GM12878 (cell line): ENCODE results near the gene TRPM3. TPM values are rescaled to one million over a fixed set of nuclear protein-coding genes. Genes with fewer than 3 reads are reported as not detected.

Source experiments
- ATAC-seq: fragments of 200-7000 bp; cut with Tn5 transposase; 3 replicates; pipeline ENCODE4 v1.9.1; 2020; ENCODE audit warnings: mild to moderate bottlenecking, moderate library complexity
- BruUV-seq: library from RNA; stranded (reverse); fragments of 400-500 nt; replicated peaks from 2 replicates; lab custom pipeline; 2021; lab: Mats Ljungman, UMichigan
- CTCF ChIA-PET: fragments of 300-600 bp; sonication (Branson Sonifier 250); formaldehyde crosslinking; extraction: SDS; loops from one replicate; lab custom pipeline; 2021; ENCODE audit warnings: inconsistent platforms; lab: Yijun Ruan, JAX
- POLR2A ChIA-PET: fragments of 350-600 bp; formaldehyde crosslinking; extraction: SDS; loops from one replicate; lab custom pipeline; 2021; ENCODE audit warnings: inconsistent platforms; lab: Charles Lee
- RAD21 ChIA-PET: fragments of 300-600 bp; sonication (Branson Sonifier 250); formaldehyde crosslinking; loops from one replicate; lab custom pipeline; 2023; ENCODE audit warnings: antibody characterized with exemption; ENCODE audit not compliant: unreplicated experiment; lab: Charles Lee
- SMC1A ChIA-PET: fragments of 300-600 bp; sonication (Branson Sonifier 250); formaldehyde crosslinking; loops from one replicate; lab custom pipeline; 2023; ENCODE audit not compliant: unreplicated experiment, uncharacterized antibody; lab: Charles Lee
- DNase-seq: peaks from one replicate; pipeline ENCODE4 v3.0.0-alpha.2; 2011; ENCODE audit warnings: low read depth, low spot score
- FAIRE-seq: peaks from 3 replicates; lab custom pipeline; 2011; peaks lifted over from hg19 to GRCh38; lab: Jason Lieb, UNC
- H2AFZ ChIP-seq: 2 replicates; pipeline ENCODE4 v1.6.0; 2011; ENCODE audit warnings: low read depth, low read length, control low read depth; ENCODE audit not compliant: control insufficient read depth
- H3K27ac ChIP-seq: 2 replicates; pipeline ENCODE4 v1.5.1; 2011; ENCODE audit warnings: control low read depth; ENCODE audit not compliant: control insufficient read depth, insufficient read depth
- H3K27me3 ChIP-seq, 2 experiments: replicated peaks in 1 of 2; 2 replicates each; pipeline versions ENCODE4 v1.6.0 to v1.6.1; 2011; ENCODE audit warnings: low read length in 1 of 2; ENCODE audit not compliant: control insufficient read depth in 2 of 2, insufficient read depth in 2 of 2
- H3K36me3 ChIP-seq, 2 experiments: 2 replicates each; pipeline ENCODE4 v1.5.1; 2011; ENCODE audit warnings: low read length in 1 of 2; ENCODE audit not compliant: control insufficient read depth in 2 of 2, insufficient read depth in 2 of 2
- H3K4me1 ChIP-seq: 2 replicates; pipeline ENCODE4 v1.6.1; 2011; ENCODE audit warnings: mild to moderate bottlenecking, low read length, moderate library complexity, mixed read lengths; ENCODE audit not compliant: control insufficient read depth, insufficient read depth
- H3K4me2 ChIP-seq: 2 replicates; pipeline ENCODE4 v1.6.0; 2011; ENCODE audit warnings: control low read depth; ENCODE audit not compliant: control insufficient read depth, insufficient read depth
- H3K4me3 ChIP-seq: fragments of 200-600 bp; sonication (generic); 2 replicates; pipeline ENCODE4 v1.5.1; 2016
- H3K79me2 ChIP-seq: 2 replicates; pipeline ENCODE4 v1.6.0; 2011; ENCODE audit warnings: low read length; ENCODE audit not compliant: control insufficient read depth, insufficient read depth
- H3K9ac ChIP-seq: 2 replicates; pipeline ENCODE4 v1.8.0; 2011; ENCODE audit warnings: low read length, control low read depth, mixed read lengths; ENCODE audit not compliant: control insufficient read depth, insufficient read depth
- H3K9me3 ChIP-seq: replicated peaks from 3 replicates; pipeline ENCODE4 v1.5.1; 2011; ENCODE audit warnings: mild to moderate bottlenecking, low read length; ENCODE audit not compliant: control insufficient read depth, insufficient read depth
- H4K20me1 ChIP-seq: 2 replicates; pipeline ENCODE4 v1.6.0; 2011; ENCODE audit not compliant: control insufficient read depth, insufficient read depth
- ASH2L ChIP-seq: fragments of 300-600, 200-600 bp; sonication (generic); IDR thresholded peaks from 2 replicates; pipeline ENCODE4 v1.6.1; 2017; ENCODE audit warnings: low read depth, mild to moderate bottlenecking, borderline replicate concordance
- ATF2 ChIP-seq: IDR thresholded peaks from 2 replicates; pipeline ENCODE4 v1.6.1; 2012; ENCODE audit warnings: low read length, inconsistent platforms
- CEBPB ChIP-seq, 2 experiments: fragments of 150-350 bp in 1 of 2; IDR thresholded peaks; 2 replicates each; pipeline ENCODE4 v1.6.1; 2012 to 2014; ENCODE audit warnings: low read depth in 2 of 2, low read length in 2 of 2, borderline replicate concordance in 1 of 2, inconsistent platforms in 1 of 2
- FOXK2 ChIP-seq: fragments of 450-650 bp; IDR thresholded peaks from 2 replicates; pipeline ENCODE4 v1.6.1; 2017; ENCODE audit warnings: mild to moderate bottlenecking, moderate library complexity
- IKZF1 ChIP-seq: fragments of 450-650 bp; conservative IDR thresholded peaks from 2 replicates; pipeline ENCODE4 v1.6.1; 2017; ENCODE audit warnings: antibody characterized with exemption, mild to moderate bottlenecking
- IKZF2 ChIP-seq, 2 experiments: fragments of 450-650 bp; IDR thresholded peaks; 2 replicates each; pipeline ENCODE4 v1.6.1; 2017; ENCODE audit warnings: mild to moderate bottlenecking in 2 of 2, moderate library complexity in 2 of 2
- JUND ChIP-seq: IDR thresholded peaks from 2 replicates; pipeline ENCODE4 v1.6.1; 2012; ENCODE audit warnings: low read depth, mild to moderate bottlenecking, low read length, improper control_type of control experiment, moderate library complexity
- NFYB ChIP-seq: IDR thresholded peaks from 2 replicates; pipeline ENCODE4 v1.6.1; 2011; ENCODE audit warnings: low read depth, mild to moderate bottlenecking, low read length, improper control_type of control experiment, moderate library complexity; ENCODE audit not compliant: insufficient read depth
- PRDM15 ChIP-seq: fragments of 450-650 bp; formaldehyde crosslinking; IDR thresholded peaks from 2 replicates; pipeline ENCODE4 v1.4.0; 2020; ENCODE audit warnings: mild to moderate bottlenecking, moderate library complexity
- RAD51 ChIP-seq: fragments of 450-650 bp; IDR thresholded peaks from 2 replicates; pipeline ENCODE4 v1.6.1; 2016; ENCODE audit warnings: moderate library complexity, mild to moderate bottlenecking, inconsistent platforms
- RCOR1 ChIP-seq: conservative IDR thresholded peaks from 2 replicates; pipeline ENCODE4 v1.6.1; 2012; ENCODE audit warnings: low read depth, low read length, improper control_type of control experiment
- RELB ChIP-seq: fragments of 450-650 bp; IDR thresholded peaks from 2 replicates; pipeline ENCODE4 v1.6.1; 2017; ENCODE audit warnings: low read depth, mild to moderate bottlenecking, moderate library complexity
- SP1 ChIP-seq: IDR thresholded peaks from one replicate; pipeline ENCODE4 v1.6.1; 2011; ENCODE audit warnings: low read depth, low read length
- SREBF2 ChIP-seq: IDR thresholded peaks from 2 replicates; pipeline ENCODE4 v1.6.1; 2012; ENCODE audit warnings: mild to moderate bottlenecking, low read length
- SUPT20H ChIP-seq: IDR thresholded peaks from 2 replicates; pipeline ENCODE4 v1.6.1; 2011; ENCODE audit warnings: low read depth, mild to moderate bottlenecking, low read length, moderate library complexity, borderline replicate concordance; ENCODE audit not compliant: control insufficient read depth
- WRNIP1 ChIP-seq: IDR thresholded peaks from 2 replicates; pipeline ENCODE4 v1.6.1; 2011; ENCODE audit warnings: low read depth, low read length, improper control_type of control experiment, borderline replicate concordance
- ZNF207 ChIP-seq: fragments of 450-650 bp; IDR thresholded peaks from 2 replicates; pipeline ENCODE4 v1.6.1; 2014; ENCODE audit warnings: antibody characterized with exemption, mild to moderate bottlenecking, borderline replicate concordance
- WGBS: methylation state at CpG from one replicate; pipeline ENCODE4 v1.1.6; 2016; ENCODE audit warnings: low lambda C conversion rate; ENCODE audit not compliant: insufficient replicate concordance, insufficient coverage; ENCODE audit errors: missing lambda C conversion rate; 5-methylcytosine and 5-hydroxymethylcytosine counted together
- in situ Hi-C: fragments of 300-500 bp; cut with MboI; formaldehyde crosslinking; loops from 9 replicates; pipeline ENCODE4 v1.14.3; 2018; ENCODE audit warnings: mixed read lengths
- intact Hi-C: fragments of 100-400 bp; cut with micrococcal nuclease; formaldehyde crosslinking; loops from one replicate; pipeline ENCODE4 v1.14.2; 2022; ENCODE audit not compliant: unreplicated experiment
- polyA plus RNA-seq, 11 experiments: library from polyadenylated mRNA; depleted of rRNA in 4 of 11; unstranded in 6 of 11; stranded (reverse) in 5 of 11; fragments of >200 nt; fragmentation: Nextera tagmentation in 4 of 11; fragmentation: Illumina TruSeq in 1 of 11; extraction: Ambion mirVana in 4 of 11; extraction: Trizol in 1 of 11; gene quantifications; 1 replicate in 1 of 11; 2 replicates in 10 of 11; pipeline versions ENCODE4 v1.2.1 to v1.2.3, GENCODE V29; 2011 to 2016; ENCODE audit warnings: inconsistent platforms in 2 of 11, missing spikeins in 2 of 11, low read depth in 1 of 11
- total RNA-seq, 4 experiments: library from RNA; depleted of rRNA in 3 of 4; stranded (reverse); fragments of >200 nt in 3 of 4; fragmentation: Illumina TruSeq in 1 of 4; extraction: Trizol in 1 of 4; gene quantifications; 2 replicates each; pipeline versions ENCODE4 v1.2.1 to v1.2.3, GENCODE V29; 2013 to 2021

Gene TRPM3
- total and polyA plus RNA-seq, 10 of the 15 experiments (the other 5 are each of a cell fraction or from before 2014, with no cell fraction given), result not detected

GRCh38 chr9:70826562-70826961, 294.9 kb downstream of the TRPM3 start:
- Histone ChIP-seq H3K36me3 (no peaks in the 10 kb centered on the region), H3K9ac (no peak overlapping the region), H3K4me3 (no peak overlapping the region), H3K27ac (no peak overlapping the region), H3K79me2 (no peaks in the 10 kb centered on the region), H3K4me1 (no peaks in the 10 kb centered on the region), H3K9me3 (no peaks in the 10 kb centered on the region), H3K4me2 (no peak overlapping the region), H4K20me1 (no peaks in the 10 kb centered on the region), H2AFZ (no peak overlapping the region), H3K27me3 (no peaks in the 10 kb centered on the region)
- TF ChIP-seq CEBPB (IDR thresholded peaks at IDR 0.05; ENCODE audit: borderline replicate concordance in 1 of 2, low read depth in 2 of 2, low read length in 2 of 2) (no peak), SP1 (no peak), ASH2L (no peak), ATF2 (no peak), IKZF1 (no peak), RELB (no peak), RCOR1 (no peak), NFYB (no peak), SUPT20H (no peak), JUND (no peak), FOXK2 (no peak), RAD51 (no peak), ZNF207 (no peak), SREBF2 (no peak), PRDM15 (CRISPR knock-in tag) (no peak), IKZF2 (IDR thresholded peaks at IDR 0.05) (no peak), WRNIP1 (no peak)
- in situ Hi-C loops, result no loop called here
- DNase-seq, result no peak
- no peak for FAIRE-seq
- ChIA-PET POLR2A (no interaction called here), RAD21 (no interaction called here), CTCF (interaction anchor here (0.9 kb wide), 1 partner anchor 15 kb away, joined by 3 read pairs; no protein-coding TSS in a partner anchor), SMC1A (interaction anchor here (1.1 to 1.7 kb wide), 2 partner anchors 9 to 13 kb away, joined by 3 to 6 read pairs; no protein-coding TSS in a partner anchor)
- intact Hi-C loops, result loop anchor here (10.0 kb wide), 1 partner anchor 182 kb away; no protein-coding TSS in a partner anchor
- WGBS, result 33% methylated on average over 3 of the region's 3 CpGs
- BruUV-seq, result no TSS peak
- ATAC-seq, result no peak
